GM18508 (cell line): Measurements from ENCODE around the gene MAML3.

Source experiments
- ATAC-seq: cut with Tn5 transposase; IDR thresholded peaks from one replicate; pipeline ENCODE4 v1.9.1; 2021; ENCODE audit warnings: moderate number of reproducible peaks; ENCODE audit not compliant: insufficient read depth, unreplicated experiment

The MAML3 gene

GRCh38 chr4:139749835-139750498 is 404.0 kb downstream of the MAML3 start:
- no peak for ATAC-seq

GRCh38 chr4:139749338-139749737 is 404.6 kb downstream of the MAML3 start:
- ATAC-seq = no peak

- ATAC-seq = no peak
These were observed 407.4 kb downstream of the MAML3 start for GRCh38 chr4:139746431-139747171.

GRCh38 chr4:139745111-139745639 is 408.8 kb downstream of the MAML3 start:
- ATAC-seq = no peak

- ATAC-seq = no peak
These were observed 409.8 kb downstream of the MAML3 start for GRCh38 chr4:139744232-139744631.

GRCh38 chr4:139743027-139743426 is 411.0 kb downstream of the MAML3 start:
- no peak for ATAC-seq

- ATAC-seq = no peak
These were observed 413.4 kb downstream of the MAML3 start for GRCh38 chr4:139740531-139741041.

- no peak for ATAC-seq
These were observed 413.9 kb downstream of the MAML3 start for GRCh38 chr4:139740121-139740520.

GRCh38 chr4:139738846-139739613 is 415.0 kb downstream of the MAML3 start:
- ATAC-seq = no peak

GRCh38 chr4:139736661-139737060 is 417.3 kb downstream of the MAML3 start:
- no peak for ATAC-seq

- no peak for ATAC-seq
These were observed 417.7 kb downstream of the MAML3 start for GRCh38 chr4:139736274-139736660.

- ATAC-seq = no peak
These were observed 418.4 kb downstream of the MAML3 start for GRCh38 chr4:139735381-139736273.

GRCh38 chr4:139734875-139735380 is 419.1 kb downstream of the MAML3 start:
- no peak for ATAC-seq

- no peak for ATAC-seq
These were observed 419.6 kb downstream of the MAML3 start for GRCh38 chr4:139734201-139734874.

- ATAC-seq = no peak
These were observed 420.9 kb downstream of the MAML3 start for GRCh38 chr4:139732991-139733570.

- ATAC-seq = no peak
These were observed 425.1 kb downstream of the MAML3 start for GRCh38 chr4:139728840-139729239.

- no peak for ATAC-seq
These were observed 425.8 kb downstream of the MAML3 start for GRCh38 chr4:139728146-139728545.

- ATAC-seq = no peak
These were observed 427.4 kb downstream of the MAML3 start for GRCh38 chr4:139726615-139727014.

GRCh38 chr4:139725236-139725635 is 428.7 kb downstream of the MAML3 start:
- ATAC-seq = no peak
